Lung (tissue), 12 donors: ENCODE measurements around the gene SLC33A1. TPM values are rescaled to one million over a fixed set of nuclear protein-coding genes. Genes with fewer than 3 reads are reported as not detected.
A peak's percentile ranks its signal among the peaks of the same experiment; 100 is the strongest.

Source experiments
- ATAC-seq: fragments of 200-7000 bp; cut with Tn5 transposase; one replicate; pipeline ENCODE4 v1.9.1; 2020; ENCODE audit warnings: moderate number of reproducible peaks; ENCODE audit not compliant: insufficient read depth, low FRiP score
- DNase-seq, 3 donors: peaks; one replicate each; pipeline ENCODE4 v3.0.0-alpha.2; 2013 to 2017
- H3K27ac ChIP-seq, 2 donors: one replicate each; pipeline ENCODE4 v1.5.1; 2013; ENCODE audit warnings: mild to moderate bottlenecking in 2 of 2, moderate library complexity in 2 of 2, control low read depth in 1 of 2, inconsistent platforms in 1 of 2, low read depth in 1 of 2, low read length in 1 of 2
- H3K27me3 ChIP-seq, 3 donors: one replicate each; pipeline ENCODE4 v1.5.1; 2013; ENCODE audit warnings: low read length in 2 of 3; ENCODE audit not compliant: control insufficient read depth in 3 of 3, insufficient read depth in 3 of 3
- H3K36me3 ChIP-seq, 4 donors: one replicate each; pipeline ENCODE4 v1.5.1; 2013; ENCODE audit warnings: low read length in 4 of 4, mild to moderate bottlenecking in 1 of 4, moderate library complexity in 1 of 4; ENCODE audit not compliant: control insufficient read depth in 4 of 4, insufficient read depth in 4 of 4
- H3K4me1 ChIP-seq, 5 donors: one replicate each; pipeline ENCODE4 v1.5.1; 2013; ENCODE audit warnings: low read length in 5 of 5, mild to moderate bottlenecking in 2 of 5, moderate library complexity in 1 of 5; ENCODE audit not compliant: control insufficient read depth in 5 of 5, insufficient read depth in 5 of 5
- H3K4me3 ChIP-seq: one replicate; pipeline ENCODE4 v1.5.1; 2013; ENCODE audit warnings: mild to moderate bottlenecking, control low read depth, moderate library complexity
- H3K9ac ChIP-seq, 2 donors: one replicate each; pipeline ENCODE4 v1.5.1; 2013; ENCODE audit warnings: low read length in 2 of 2, control low read depth in 1 of 2; ENCODE audit not compliant: insufficient read depth in 1 of 2
- H3K9me3 ChIP-seq, 4 donors: one replicate each; pipeline ENCODE4 v1.5.1; 2013; ENCODE audit warnings: low read length in 3 of 4, mild to moderate bottlenecking in 1 of 4, moderate library complexity in 1 of 4; ENCODE audit not compliant: control insufficient read depth in 4 of 4, insufficient read depth in 3 of 4
- WGBS, 2 donors: extraction: QIAGEN DNeasy Blood & Tissue Kit; methylation state at CpG; one replicate each; pipeline ENCODE4 v1.1.7; 2013; 5-methylcytosine and 5-hydroxymethylcytosine counted together
- polyA plus RNA-seq, 2 donors: library from polyadenylated mRNA; stranded (reverse); fragments of 200-250 nt; gene quantifications; one replicate each; pipeline ENCODE4 v1.2.1, GENCODE V29; 2013
- total RNA-seq, 2 donors: library from RNA; depleted of rRNA in 1 of 2; stranded (reverse); fragments of >200 nt in 1 of 2; gene quantifications; one replicate each; pipeline ENCODE4 v1.2.1, GENCODE V29; 2014 to 2021
- TF ChIP-seq, protein P1 (sequence below): IDR thresholded peaks from 2 replicates; pipeline ENCODE4 v1.5.1; 2012; ENCODE audit warnings: mild to moderate bottlenecking; ENCODE audit errors: control extremely low read depth, extremely low read depth
- donor health status: control.
- donor health status: control.
- donor health status: Bipolar disorder and iron deficiency.
- donor health status: healthy.
- donor health status: DM: yes; HTN: yes; CAD: no.

The SLC33A1 gene
- total and polyA plus RNA-seq, 4 donors = 12.0 to 40.2 (median 29.5) TPM

- no peaks in the 10 kb centered on the region for H3K9me3 ChIP-seq
- DNase-seq = no peak
- no peak overlapping the region for H3K9ac ChIP-seq
- no peaks in the 10 kb centered on the region for H3K36me3 ChIP-seq
- 69 to 71% methylated on average over 3 of the region's 3 CpGs for WGBS, 2 donors
- H3K4me3 ChIP-seq = no peak overlapping the region
- H3K27me3 ChIP-seq = no peaks in the 10 kb centered on the region
- TF ChIP-seq, protein P1, sequence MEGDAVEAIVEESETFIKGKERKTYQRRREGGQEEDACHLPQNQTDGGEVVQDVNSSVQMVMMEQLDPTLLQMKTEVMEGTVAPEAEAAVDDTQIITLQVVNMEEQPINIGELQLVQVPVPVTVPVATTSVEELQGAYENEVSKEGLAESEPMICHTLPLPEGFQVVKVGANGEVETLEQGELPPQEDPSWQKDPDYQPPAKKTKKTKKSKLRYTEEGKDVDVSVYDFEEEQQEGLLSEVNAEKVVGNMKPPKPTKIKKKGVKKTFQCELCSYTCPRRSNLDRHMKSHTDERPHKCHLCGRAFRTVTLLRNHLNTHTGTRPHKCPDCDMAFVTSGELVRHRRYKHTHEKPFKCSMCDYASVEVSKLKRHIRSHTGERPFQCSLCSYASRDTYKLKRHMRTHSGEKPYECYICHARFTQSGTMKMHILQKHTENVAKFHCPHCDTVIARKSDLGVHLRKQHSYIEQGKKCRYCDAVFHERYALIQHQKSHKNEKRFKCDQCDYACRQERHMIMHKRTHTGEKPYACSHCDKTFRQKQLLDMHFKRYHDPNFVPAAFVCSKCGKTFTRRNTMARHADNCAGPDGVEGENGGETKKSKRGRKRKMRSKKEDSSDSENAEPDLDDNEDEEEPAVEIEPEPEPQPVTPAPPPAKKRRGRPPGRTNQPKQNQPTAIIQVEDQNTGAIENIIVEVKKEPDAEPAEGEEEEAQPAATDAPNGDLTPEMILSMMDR = no peak
- H3K27ac ChIP-seq = no peak overlapping the region
- H3K4me1 ChIP-seq = peaks cover 2 to 17% (median 4%) of the 10 kb centered on the region in 5 donors
- ATAC-seq = no peak
These were observed 21.8 kb upstream of the SLC33A1 start for GRCh38 chr3:155876037-155876436.

- no peak for DNase-seq
- Histone ChIP-seq H3K27me3 (no peaks in the 10 kb centered on the region), H3K36me3 (no peaks in the 10 kb centered on the region), H3K4me1 (peaks cover 3 to 17% (median 4%) of the 10 kb centered on the region in 5 donors), H3K9me3 (no peaks in the 10 kb centered on the region), H3K9ac (no peak overlapping the region), H3K27ac (no peak overlapping the region), H3K4me3 (no peak overlapping the region)
- TF ChIP-seq, protein P1 = no peak
- ATAC-seq = no peak
- 77% methylated on average over 8 of the region's 8 CpGs for WGBS, 2 donors
These were observed 18.8 kb upstream of the SLC33A1 start for GRCh38 chr3:155872904-155873646.

GRCh38 chr3:155871746-155872158 lies 17.5 kb upstream of the SLC33A1 start:
- peak in 1 of 3 donors; percentile 58 for DNase-seq
- no peaks in the 10 kb centered on the region for H3K27me3 ChIP-seq
- peak overlapping the region; percentile 96 to 98 for H3K27ac ChIP-seq
- H3K4me1 ChIP-seq = peaks cover 3 to 17% (median 4%) of the 10 kb centered on the region in 5 donors
- H3K9ac ChIP-seq = peak overlapping the region; percentile 79 to 81
- WGBS, 2 donors = 1% methylated on average over 19 of the region's 19 CpGs
- no peak for ATAC-seq
- TF ChIP-seq, protein P1 = no peak
- peak overlapping the region; percentile 99 for H3K4me3 ChIP-seq
- H3K9me3 ChIP-seq = no peaks in the 10 kb centered on the region
- H3K36me3 ChIP-seq = no peaks in the 10 kb centered on the region
